Measurements from ENCODE around the gene SELPLG. TPM values are rescaled to one million over a fixed set of nuclear protein-coding genes. Genes with fewer than 3 reads are reported as not detected.

SELPLG gene, protein sequence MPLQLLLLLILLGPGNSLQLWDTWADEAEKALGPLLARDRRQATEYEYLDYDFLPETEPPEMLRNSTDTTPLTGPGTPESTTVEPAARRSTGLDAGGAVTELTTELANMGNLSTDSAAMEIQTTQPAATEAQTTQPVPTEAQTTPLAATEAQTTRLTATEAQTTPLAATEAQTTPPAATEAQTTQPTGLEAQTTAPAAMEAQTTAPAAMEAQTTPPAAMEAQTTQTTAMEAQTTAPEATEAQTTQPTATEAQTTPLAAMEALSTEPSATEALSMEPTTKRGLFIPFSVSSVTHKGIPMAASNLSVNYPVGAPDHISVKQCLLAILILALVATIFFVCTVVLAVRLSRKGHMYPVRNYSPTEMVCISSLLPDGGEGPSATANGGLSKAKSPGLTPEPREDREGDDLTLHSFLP
- polyA plus RNA-seq (2013): 40.3 TPM

DNA sequence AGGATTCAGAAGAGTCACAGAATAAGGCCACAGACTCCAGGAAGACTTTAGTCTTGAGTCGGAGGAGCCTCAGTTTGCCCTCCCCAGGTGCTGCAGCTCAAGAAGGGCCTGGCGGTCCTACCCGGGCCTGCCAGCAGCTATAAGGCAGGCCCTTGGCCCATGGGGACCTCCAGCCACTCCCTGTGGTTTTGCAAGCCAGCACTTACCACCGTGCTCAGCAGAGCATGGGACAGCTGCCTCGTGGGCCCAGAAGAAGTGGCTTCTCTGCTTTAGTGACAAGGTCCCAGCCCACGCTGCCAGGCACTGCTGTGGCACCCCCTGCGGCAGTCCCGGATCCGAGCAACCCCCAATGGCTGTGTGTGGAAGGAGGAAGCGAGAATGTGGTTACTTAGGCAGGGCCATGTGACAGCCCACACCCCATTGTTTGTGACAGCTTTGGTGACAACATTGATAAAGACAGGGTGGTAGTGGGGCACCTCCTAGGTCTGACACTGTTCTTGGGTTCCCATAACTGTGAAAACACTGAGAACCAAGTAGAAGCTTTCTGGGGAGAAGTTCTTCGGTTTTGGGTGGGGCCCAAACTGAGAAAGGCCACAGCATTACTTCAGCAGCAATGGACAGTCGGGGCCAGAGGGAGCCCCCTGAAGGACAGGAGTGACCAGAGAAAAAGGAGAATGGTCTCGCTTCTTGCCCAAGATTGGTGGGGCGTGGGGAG, at the start of gene SELPLG:
SELPLG (minus strand) TSS at position 361 of the 715 bp plus-strand sequence. CDS start 9,587 bp downstream, outside the sequence.
- DNase-seq: peak; percentile 82 to 94 (median 90)
- peak within 1 kb of the TSS in 6 of 7 experiments; percentile 38 to 74 (median 60) for H3K4me3 ChIP-seq (ENCODE audit: control insufficient read depth in 1 of 7, extremely low read depth in 1 of 7, insufficient read depth in 4 of 7, low read depth in 2 of 7, low read length in 6 of 7)
- peaks cover 35 to 98% (median 98%) of the 10 kb centered on the region in 4 experiments for H3K4me1 ChIP-seq (ENCODE audit: control extremely low read depth in 1 of 4, control insufficient read depth in 4 of 4, insufficient read depth in 4 of 4, low read length in 3 of 4)
- no peaks in the 10 kb centered on the region for H3K9me3 ChIP-seq (ENCODE audit: control extremely low read depth in 1 of 5, control insufficient read depth in 4 of 5, insufficient read depth in 2 of 5, low read depth in 1 of 5, low read length in 4 of 5)
- H3K27ac ChIP-seq (ENCODE audit: insufficient read depth in 1 of 2, low read depth in 1 of 2, low read length in 2 of 2, poor library complexity in 1 of 2, severe bottlenecking in 2 of 2): peak within 1 kb of the TSS; percentile 68 to 87
- CTCF ChIA-PET: interaction anchor here (1.1 to 30.5 kb wide), 6 partner anchors 14 to 85 kb away, joined by 3 to 591 read pairs (median 26); partner anchors contain the start of genes ISCU and SART3
- WGBS (ENCODE audit: insufficient coverage): 23% methylated on average over 14 of the region's 14 CpGs
- H3K36me3 ChIP-seq (ENCODE audit: control insufficient read depth in 4 of 4, insufficient read depth in 4 of 4, low read length in 3 of 4): peaks cover 0 to 8% (median 0%) of the 10 kb centered on the region in 4 experiments
- no peaks in the 10 kb centered on the region for H3K27me3 ChIP-seq (replicated peaks in 2 of 5; ENCODE audit: control insufficient read depth in 4 of 5, insufficient read depth in 5 of 5, low read length in 4 of 5)
- POLR2A ChIA-PET: interaction anchor here (0.7 to 1.6 kb wide), 3 partner anchors 17 to 68 kb away, joined by 3 to 4 read pairs (median 4); no protein-coding TSS in a partner anchor

DNA sequence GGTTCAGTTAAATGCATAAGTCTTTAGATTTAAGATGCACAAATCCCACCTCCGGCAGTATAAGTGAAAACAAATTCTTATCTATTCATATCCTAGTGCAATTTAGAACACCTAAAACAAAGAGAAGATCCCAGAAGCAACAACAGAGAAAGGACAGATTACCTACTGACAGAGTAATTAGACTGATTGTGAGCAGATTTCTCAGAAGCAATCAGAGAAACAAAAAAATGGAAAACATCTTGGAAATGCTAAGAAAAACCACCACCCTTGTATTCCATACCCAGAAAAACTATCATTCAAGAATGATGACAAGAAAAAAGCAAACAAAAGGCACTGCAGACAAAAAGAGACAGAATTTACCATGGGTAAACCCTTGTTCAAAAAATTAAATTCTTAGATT, 47.6 kb upstream of the SELPLG start:
- peaks cover 11 to 29% (median 22%) of the 10 kb centered on the region in 4 experiments for H3K4me1 ChIP-seq (ENCODE audit: control extremely low read depth in 1 of 4, control insufficient read depth in 4 of 4, insufficient read depth in 4 of 4, low read length in 3 of 4)
- WGBS (ENCODE audit: insufficient coverage): no CpG with 5 or more reads among the region's 1 CpG
- no peak for DNase-seq
- H3K4me3 ChIP-seq (ENCODE audit: control insufficient read depth in 1 of 7, extremely low read depth in 1 of 7, insufficient read depth in 4 of 7, low read depth in 2 of 7, low read length in 6 of 7): no peak overlapping the region
- H3K27me3 ChIP-seq (replicated peaks in 2 of 5; ENCODE audit: control insufficient read depth in 4 of 5, insufficient read depth in 5 of 5, low read length in 4 of 5): no peaks in the 10 kb centered on the region
- ChIA-PET CTCF (interaction anchor here (0.7 to 1.6 kb wide), 3 partner anchors 8 to 126 kb away, joined by 3 to 6 read pairs (median 3); no protein-coding TSS in a partner anchor), POLR2A (no interaction called here)
- H3K27ac ChIP-seq (ENCODE audit: insufficient read depth in 1 of 2, low read depth in 1 of 2, low read length in 2 of 2, poor library complexity in 1 of 2, severe bottlenecking in 2 of 2): no peak overlapping the region
- peaks cover 3 to 24% (median 12%) of the 10 kb centered on the region in 4 experiments for H3K36me3 ChIP-seq (ENCODE audit: control insufficient read depth in 4 of 4, insufficient read depth in 4 of 4, low read length in 3 of 4)
- no peaks in the 10 kb centered on the region for H3K9me3 ChIP-seq (ENCODE audit: control extremely low read depth in 1 of 5, control insufficient read depth in 4 of 5, insufficient read depth in 2 of 5, low read depth in 1 of 5, low read length in 4 of 5)

DNA sequence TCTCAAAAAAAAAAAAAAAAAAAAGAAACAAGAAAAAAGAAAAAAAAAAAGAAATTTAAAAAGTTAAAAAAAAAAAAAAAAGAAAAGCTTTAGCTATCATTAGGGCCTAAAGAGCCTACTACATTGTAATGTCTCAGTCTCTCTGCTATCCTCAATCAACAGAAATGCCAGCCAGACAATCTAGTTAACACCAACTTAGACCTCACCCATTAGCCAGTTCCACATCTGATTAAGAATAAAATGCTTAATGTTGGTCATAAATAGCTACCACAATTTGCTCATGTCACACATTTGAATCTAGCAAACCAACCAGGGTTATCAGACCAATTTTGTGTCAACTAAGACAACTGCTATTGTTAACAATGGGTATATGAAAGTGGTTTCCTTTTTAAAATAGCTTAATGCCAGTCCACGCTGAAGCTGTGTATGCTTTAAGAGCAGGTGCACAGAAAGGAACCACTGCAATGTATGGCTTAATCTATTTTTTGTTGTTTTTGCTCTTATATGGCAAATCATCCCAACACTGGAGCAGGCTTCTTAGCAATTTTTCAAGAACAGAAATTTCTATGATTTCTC, 45.5 kb upstream of the SELPLG start:
- H3K36me3 ChIP-seq (ENCODE audit: control insufficient read depth in 4 of 4, insufficient read depth in 4 of 4, low read length in 3 of 4): peaks cover 7 to 37% (median 19%) of the 10 kb centered on the region in 4 experiments
- DNase-seq: no peak
- H3K9me3 ChIP-seq (ENCODE audit: control extremely low read depth in 1 of 5, control insufficient read depth in 4 of 5, insufficient read depth in 2 of 5, low read depth in 1 of 5, low read length in 4 of 5): no peaks in the 10 kb centered on the region
- ChIA-PET CTCF (interaction anchor here (1.0 to 1.5 kb wide), 4 partner anchors 9 to 90 kb away, joined by 3 to 4 read pairs (median 3); no protein-coding TSS in a partner anchor), POLR2A (no interaction called here)
- peaks cover 0 to 8% (median 4%) of the 10 kb centered on the region in 4 experiments for H3K4me1 ChIP-seq (ENCODE audit: control extremely low read depth in 1 of 4, control insufficient read depth in 4 of 4, insufficient read depth in 4 of 4, low read length in 3 of 4)
- no peak overlapping the region for H3K27ac ChIP-seq (ENCODE audit: insufficient read depth in 1 of 2, low read depth in 1 of 2, low read length in 2 of 2, poor library complexity in 1 of 2, severe bottlenecking in 2 of 2)
- WGBS (ENCODE audit: insufficient coverage): no CpG with 5 or more reads among the region's 1 CpG
- H3K27me3 ChIP-seq (replicated peaks in 2 of 5; ENCODE audit: control insufficient read depth in 4 of 5, insufficient read depth in 5 of 5, low read length in 4 of 5): no peaks in the 10 kb centered on the region
- H3K4me3 ChIP-seq (ENCODE audit: control insufficient read depth in 1 of 7, extremely low read depth in 1 of 7, insufficient read depth in 4 of 7, low read depth in 2 of 7, low read length in 6 of 7): no peak overlapping the region

DNA sequence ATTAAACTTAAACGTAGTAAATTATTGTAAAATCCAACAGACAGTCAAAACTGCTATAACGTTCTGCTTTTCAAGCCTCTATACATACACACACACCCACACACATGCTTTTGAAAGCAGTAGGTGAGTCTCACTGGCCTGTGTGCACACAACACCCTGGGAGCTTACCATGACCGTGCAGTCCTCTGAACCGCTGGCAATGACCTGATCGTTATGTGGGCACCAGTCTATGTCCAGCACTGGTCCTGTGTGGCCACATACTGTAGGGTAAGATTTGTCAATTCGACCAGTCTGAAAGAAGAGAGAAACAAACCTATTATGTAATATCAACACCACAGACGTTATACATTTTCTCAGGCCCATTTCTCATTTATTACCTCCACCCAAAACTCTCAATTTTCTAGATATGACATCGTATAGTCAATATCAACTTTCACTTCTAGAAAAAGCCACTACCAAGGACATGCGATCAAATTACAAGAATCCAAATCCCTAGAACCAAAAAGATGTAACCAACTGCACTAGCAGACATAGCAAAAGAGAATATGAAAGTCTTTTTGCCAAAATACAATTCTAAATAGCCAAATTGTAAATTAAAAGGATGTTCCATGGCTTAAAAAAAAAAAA, 44.5 kb upstream of the SELPLG start:
- no peak for DNase-seq
- no peak overlapping the region for H3K4me3 ChIP-seq (ENCODE audit: control insufficient read depth in 1 of 7, extremely low read depth in 1 of 7, insufficient read depth in 4 of 7, low read depth in 2 of 7, low read length in 6 of 7)
- POLR2A ChIA-PET: no interaction called here
- H3K4me1 ChIP-seq (ENCODE audit: control extremely low read depth in 1 of 4, control insufficient read depth in 4 of 4, insufficient read depth in 4 of 4, low read length in 3 of 4): peaks cover 0 to 3% (median under 1%) of the 10 kb centered on the region in 4 experiments
- H3K27ac ChIP-seq (ENCODE audit: insufficient read depth in 1 of 2, low read depth in 1 of 2, low read length in 2 of 2, poor library complexity in 1 of 2, severe bottlenecking in 2 of 2): no peak overlapping the region
- CTCF ChIA-PET: interaction anchor here (0.9 kb wide), 1 partner anchor 39 kb away, joined by 3 read pairs; no protein-coding TSS in a partner anchor
- no peaks in the 10 kb centered on the region for H3K9me3 ChIP-seq (ENCODE audit: control extremely low read depth in 1 of 5, control insufficient read depth in 4 of 5, insufficient read depth in 2 of 5, low read depth in 1 of 5, low read length in 4 of 5)
- H3K36me3 ChIP-seq (ENCODE audit: control insufficient read depth in 4 of 4, insufficient read depth in 4 of 4, low read length in 3 of 4): peaks cover 11 to 37% (median 19%) of the 10 kb centered on the region in 4 experiments
- no peaks in the 10 kb centered on the region for H3K27me3 ChIP-seq (replicated peaks in 2 of 5; ENCODE audit: control insufficient read depth in 4 of 5, insufficient read depth in 5 of 5, low read length in 4 of 5)
- 90% methylated on average over 4 of the region's 9 CpGs for WGBS (ENCODE audit: insufficient coverage)

DNA sequence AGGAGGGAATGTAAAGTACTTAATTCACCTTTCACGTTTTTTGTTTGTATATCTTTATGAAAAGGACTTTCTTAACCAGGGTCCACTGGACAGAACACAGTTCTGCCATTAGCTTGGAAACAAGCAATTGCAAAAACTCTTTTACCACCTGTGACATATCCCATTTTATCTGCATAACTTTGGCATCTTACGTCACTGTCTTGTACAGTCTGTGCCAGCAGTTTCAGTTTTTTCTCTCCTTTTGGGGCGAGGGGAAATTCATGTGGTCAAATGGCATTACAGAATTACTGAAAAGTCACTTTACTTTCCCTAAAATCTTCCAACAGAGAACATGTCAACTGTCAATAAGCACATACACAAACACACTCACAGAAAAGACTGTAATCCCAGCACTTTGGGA, 43.7 kb upstream of the SELPLG start:
- POLR2A ChIA-PET: no interaction called here
- H3K4me3 ChIP-seq (ENCODE audit: control insufficient read depth in 1 of 7, extremely low read depth in 1 of 7, insufficient read depth in 4 of 7, low read depth in 2 of 7, low read length in 6 of 7): no peak overlapping the region
- CTCF ChIA-PET: interaction anchor here (1.0 to 1.2 kb wide), 2 partner anchors 9 to 11 kb away, joined by 4 read pairs; no protein-coding TSS in a partner anchor
- no peak for DNase-seq
- H3K9me3 ChIP-seq (ENCODE audit: control extremely low read depth in 1 of 5, control insufficient read depth in 4 of 5, insufficient read depth in 2 of 5, low read depth in 1 of 5, low read length in 4 of 5): no peaks in the 10 kb centered on the region
- no peaks in the 10 kb centered on the region for H3K27me3 ChIP-seq (replicated peaks in 2 of 5; ENCODE audit: control insufficient read depth in 4 of 5, insufficient read depth in 5 of 5, low read length in 4 of 5)
- H3K27ac ChIP-seq (ENCODE audit: insufficient read depth in 1 of 2, low read depth in 1 of 2, low read length in 2 of 2, poor library complexity in 1 of 2, severe bottlenecking in 2 of 2): no peak overlapping the region
- WGBS (ENCODE audit: insufficient coverage): 100% methylated on average over 2 of the region's 3 CpGs
- H3K4me1 ChIP-seq (ENCODE audit: control extremely low read depth in 1 of 4, control insufficient read depth in 4 of 4, insufficient read depth in 4 of 4, low read length in 3 of 4): peaks cover 0 to 2% (median 0%) of the 10 kb centered on the region in 4 experiments
- H3K36me3 ChIP-seq (ENCODE audit: control insufficient read depth in 4 of 4, insufficient read depth in 4 of 4, low read length in 3 of 4): peaks cover 16 to 40% (median 22%) of the 10 kb centered on the region in 4 experiments

DNA sequence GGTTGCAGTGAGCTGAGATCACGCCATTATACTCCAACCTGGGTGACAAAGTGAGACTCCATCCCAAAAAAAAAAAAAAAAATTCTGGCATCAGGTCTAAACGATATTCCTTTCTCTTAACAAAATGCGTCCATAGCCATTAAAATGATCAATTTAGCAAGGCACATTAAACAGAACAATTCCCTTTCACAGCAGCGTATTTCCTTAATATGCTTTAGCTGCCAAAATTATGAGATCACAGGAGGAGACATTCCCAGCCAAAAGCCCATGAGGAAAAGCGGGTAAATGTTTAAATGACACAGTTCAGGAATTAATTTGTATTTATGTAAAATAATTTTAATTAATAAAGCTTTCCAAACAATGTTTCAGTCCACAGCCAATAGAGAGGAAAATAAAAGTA, 43.0 kb upstream of the SELPLG start:
- no peak overlapping the region for H3K27ac ChIP-seq (ENCODE audit: insufficient read depth in 1 of 2, low read depth in 1 of 2, low read length in 2 of 2, poor library complexity in 1 of 2, severe bottlenecking in 2 of 2)
- no peaks in the 10 kb centered on the region for H3K27me3 ChIP-seq (replicated peaks in 2 of 5; ENCODE audit: control insufficient read depth in 4 of 5, insufficient read depth in 5 of 5, low read length in 4 of 5)
- peaks cover 0 to 2% (median 0%) of the 10 kb centered on the region in 4 experiments for H3K4me1 ChIP-seq (ENCODE audit: control extremely low read depth in 1 of 4, control insufficient read depth in 4 of 4, insufficient read depth in 4 of 4, low read length in 3 of 4)
- DNase-seq: no peak
- no peak overlapping the region for H3K4me3 ChIP-seq (ENCODE audit: control insufficient read depth in 1 of 7, extremely low read depth in 1 of 7, insufficient read depth in 4 of 7, low read depth in 2 of 7, low read length in 6 of 7)
- POLR2A ChIA-PET: no interaction called here
- H3K9me3 ChIP-seq (ENCODE audit: control extremely low read depth in 1 of 5, control insufficient read depth in 4 of 5, insufficient read depth in 2 of 5, low read depth in 1 of 5, low read length in 4 of 5): no peaks in the 10 kb centered on the region
- WGBS (ENCODE audit: insufficient coverage): 95% methylated on average over 4 of the region's 5 CpGs
- CTCF ChIA-PET: interaction anchor here (0.7 to 1.2 kb wide), 3 partner anchors 10 to 760 kb away, joined by 3 to 4 read pairs (median 4); no protein-coding TSS in a partner anchor
- peaks cover 16 to 40% (median 25%) of the 10 kb centered on the region in 4 experiments for H3K36me3 ChIP-seq (ENCODE audit: control insufficient read depth in 4 of 4, insufficient read depth in 4 of 4, low read length in 3 of 4)

Data from common myeloid progenitor, CD34-positive (primary cell).